Liver (tissue), 9 donors: ENCODE results near the gene ATP6V1G1. TPM values are rescaled to one million over a fixed set of nuclear protein-coding genes. Genes with fewer than 3 reads are reported as not detected.
A peak's percentile ranks its signal among the peaks of the same experiment; 100 is the strongest.

ENCODE experiments used
- DNase-seq: peaks from one replicate; pipeline ENCODE4 v3.0.0-alpha.2; 2017; ENCODE audit warnings: low spot score
- H3K27ac ChIP-seq, 2 donors: one replicate each; pipeline ENCODE4 v1.7.0; 2013; ENCODE audit warnings: inconsistent platforms in 2 of 2, low read length in 2 of 2, control low read depth in 1 of 2, low read depth in 1 of 2, mild to moderate bottlenecking in 1 of 2
- H3K27me3 ChIP-seq, 4 donors: one replicate each; pipeline versions ENCODE4 v1.6.1 to v1.7.0; 2013; ENCODE audit warnings: low read length in 3 of 4, inconsistent platforms in 1 of 4, mild to moderate bottlenecking in 1 of 4, moderate library complexity in 1 of 4; ENCODE audit not compliant: control insufficient read depth in 4 of 4, insufficient read depth in 4 of 4
- H3K36me3 ChIP-seq, 4 donors: one replicate each; pipeline versions ENCODE4 v1.6.1 to v1.7.0; 2013; ENCODE audit warnings: low read length in 3 of 4, mild to moderate bottlenecking in 3 of 4, low read depth in 1 of 4, moderate library complexity in 1 of 4; ENCODE audit not compliant: control insufficient read depth in 4 of 4, insufficient read depth in 3 of 4
- H3K4me1 ChIP-seq, 4 donors: one replicate each; pipeline versions ENCODE4 v1.6.1 to v1.7.0; 2013; ENCODE audit warnings: low read length in 3 of 4, mild to moderate bottlenecking in 3 of 4, moderate library complexity in 1 of 4; ENCODE audit not compliant: control insufficient read depth in 4 of 4, insufficient read depth in 4 of 4
- H3K4me3 ChIP-seq, 3 donors: one replicate each; pipeline versions ENCODE4 v1.6.1 to v1.7.0; 2013; ENCODE audit warnings: low read length in 3 of 3, control low read depth in 1 of 3, low read depth in 1 of 3, mild to moderate bottlenecking in 1 of 3
- H3K9ac ChIP-seq, 2 donors: one replicate each; pipeline ENCODE4 v1.7.0; 2013; ENCODE audit warnings: low read length in 2 of 2, mild to moderate bottlenecking in 2 of 2, moderate library complexity in 2 of 2, control low read depth in 1 of 2, low read depth in 1 of 2
- H3K9me3 ChIP-seq, 4 donors: one replicate each; pipeline versions ENCODE4 v1.6.1 to v1.7.0; 2013; ENCODE audit warnings: low read length in 3 of 4; ENCODE audit not compliant: control insufficient read depth in 4 of 4
- EGR1 ChIP-seq, 2 donors: IDR thresholded peaks; 2 replicates each; pipeline ENCODE4 v1.6.1; 2016 to 2018; ENCODE audit warnings: antibody characterized with exemption in 2 of 2, low read depth in 2 of 2
- FOXA1 ChIP-seq: IDR thresholded peaks from 2 replicates; pipeline ENCODE4 v1.6.1; 2016; ENCODE audit warnings: antibody characterized with exemption
- FOXA2 ChIP-seq: IDR thresholded peaks from 2 replicates; pipeline ENCODE4 v1.6.1; 2016; ENCODE audit warnings: antibody characterized with exemption
- GABPA ChIP-seq, 2 donors: IDR thresholded peaks in 1 of 2; conservative IDR thresholded peaks in 1 of 2; 2 replicates each; pipeline ENCODE4 v1.6.1; 2016; ENCODE audit warnings: antibody characterized with exemption in 2 of 2, mild to moderate bottlenecking in 1 of 2, moderate library complexity in 1 of 2
- HNF4A ChIP-seq, 2 donors: conservative IDR thresholded peaks; 2 replicates each; pipeline ENCODE4 v1.6.1; 2016; ENCODE audit warnings: antibody characterized with exemption in 2 of 2, mild to moderate bottlenecking in 2 of 2
- HNF4G ChIP-seq: IDR thresholded peaks from 2 replicates; pipeline ENCODE4 v1.6.1; 2016; ENCODE audit warnings: antibody characterized with exemption
- JUND ChIP-seq, 2 donors: IDR thresholded peaks; 2 replicates each; pipeline ENCODE4 v1.6.1; 2016; ENCODE audit warnings: antibody characterized with exemption in 2 of 2
- NR2F2 ChIP-seq: IDR thresholded peaks from 2 replicates; pipeline ENCODE4 v1.6.1; 2016; ENCODE audit warnings: antibody characterized with exemption
- RAD21 ChIP-seq, 2 donors: IDR thresholded peaks; 2 replicates each; pipeline ENCODE4 v1.6.1; 2016; ENCODE audit warnings: antibody characterized with exemption in 2 of 2, mild to moderate bottlenecking in 2 of 2
- RXRA ChIP-seq, 2 donors: IDR thresholded peaks; 2 replicates each; pipeline ENCODE4 v1.6.1; 2017 to 2018; ENCODE audit warnings: antibody characterized with exemption in 2 of 2, mild to moderate bottlenecking in 1 of 2
- SP1 ChIP-seq: IDR thresholded peaks from 2 replicates; pipeline ENCODE4 v1.6.1; 2018; ENCODE audit warnings: antibody characterized with exemption, mild to moderate bottlenecking
- TAF1 ChIP-seq: conservative IDR thresholded peaks from 2 replicates; pipeline ENCODE4 v1.6.1; 2016; ENCODE audit warnings: antibody characterized with exemption, mild to moderate bottlenecking
- YY1 ChIP-seq: IDR thresholded peaks from 2 replicates; pipeline ENCODE4 v1.6.1; 2016; ENCODE audit warnings: antibody characterized with exemption, mild to moderate bottlenecking
- WGBS: extraction: QIAGEN DNeasy Blood & Tissue Kit; methylation state at CpG from one replicate; pipeline ENCODE4 v1.1.7; 2013; 5-methylcytosine and 5-hydroxymethylcytosine counted together
- polyA plus RNA-seq, 2 donors: library from polyadenylated mRNA; stranded (reverse) in 1 of 2; unstranded in 1 of 2; fragments of 200-250 nt in 1 of 2; fragments of >200 nt in 1 of 2; fragmentation: Nextera tagmentation in 1 of 2; extraction: Ambion mirVana in 1 of 2; gene quantifications; one replicate each; pipeline versions ENCODE4 v1.2.1 to v1.2.3, GENCODE V29; 2013 to 2015
- total RNA-seq, 2 donors: library from RNA; depleted of rRNA; stranded (reverse); fragments of >200 nt; gene quantifications; one replicate each; pipeline ENCODE4 v1.2.3, GENCODE V29; 2014
- TF ChIP-seq, protein P1 (sequence below): IDR thresholded peaks from 2 replicates; pipeline ENCODE4 v1.6.1; 2016; ENCODE audit warnings: antibody characterized with exemption, mild to moderate bottlenecking
- TF ChIP-seq, protein P2 (sequence below): IDR thresholded peaks from 2 replicates; pipeline ENCODE4 v1.6.1; 2016; ENCODE audit warnings: antibody characterized with exemption
- TF ChIP-seq, protein P3 (sequence below): IDR thresholded peaks from 2 replicates; pipeline ENCODE4 v1.6.1; 2016; ENCODE audit warnings: antibody characterized with exemption
- TF ChIP-seq, protein P4 (sequence below): IDR thresholded peaks from 2 replicates; pipeline ENCODE4 v1.6.1; 2016; ENCODE audit warnings: antibody characterized with exemption
- TF ChIP-seq, protein P5 (sequence below): fragments of 150-350 bp; IDR thresholded peaks from 2 replicates; pipeline ENCODE4 v1.5.1; 2017; ENCODE audit warnings: improper control_type of control experiment, low read depth, low read length; ENCODE audit not compliant: missing input control
- donor health status: healthy.
- donor health status: healthy.
- donor health status: healthy.
- donor health status: healthy.
- donor health status: healthy.

ATP6V1G1 gene, protein sequence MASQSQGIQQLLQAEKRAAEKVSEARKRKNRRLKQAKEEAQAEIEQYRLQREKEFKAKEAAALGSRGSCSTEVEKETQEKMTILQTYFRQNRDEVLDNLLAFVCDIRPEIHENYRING
- total RNA-seq, result 10 to 100 TPM; 41.4 to 87.1 TPM
- polyA plus RNA-seq, result 100 to 1,000 TPM in 1 of 2 donors, 10 to 100 TPM in 1; 64.3 to 152 TPM

DNA sequence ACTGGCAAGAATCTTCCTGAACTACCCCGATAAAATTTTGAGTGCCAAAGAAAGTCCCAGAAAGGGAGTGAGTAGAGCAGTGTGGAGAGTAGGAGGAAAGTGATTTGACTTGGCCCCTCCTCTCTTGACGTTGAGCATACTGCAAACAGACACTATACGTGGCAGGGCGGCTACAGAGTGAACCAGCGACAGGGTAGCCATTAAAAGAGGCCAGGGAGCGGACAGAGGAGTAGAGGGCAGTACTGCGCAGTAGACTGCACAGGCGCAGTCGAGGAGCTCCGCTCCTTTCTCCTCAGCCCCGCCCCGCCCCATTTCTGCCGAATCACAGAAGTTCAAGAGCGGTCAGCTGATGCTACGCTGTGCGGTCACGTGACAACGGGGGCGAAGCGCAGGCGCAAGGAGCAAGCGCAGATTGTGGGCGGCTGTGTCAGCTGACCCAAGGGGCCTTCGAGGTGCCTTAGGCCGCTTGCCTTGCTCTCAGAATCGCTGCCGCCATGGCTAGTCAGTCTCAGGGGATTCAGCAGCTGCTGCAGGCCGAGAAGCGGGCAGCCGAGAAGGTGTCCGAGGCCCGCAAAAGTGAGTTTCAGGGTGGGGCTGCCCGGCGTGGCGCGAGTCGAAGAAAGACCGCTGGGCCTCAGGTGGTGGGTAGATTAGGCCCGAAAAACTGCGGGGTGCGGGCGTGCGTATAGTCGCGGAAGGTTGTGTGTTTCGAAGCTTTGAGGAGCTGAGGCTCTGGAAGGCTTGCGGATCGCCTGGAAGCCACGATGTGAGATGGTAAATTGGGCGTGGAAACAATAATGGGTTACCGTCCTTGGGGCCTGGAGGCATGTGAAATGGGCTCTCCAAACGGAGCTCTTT lies at the start of gene ATP6V1G1:
Gene ATP6V1G1 (plus strand): TSS at position 425 of the 858 bp plus-strand sequence. CDS start 70 bp downstream, at position 495.
- no peaks in the 10 kb centered on the region for H3K9me3 ChIP-seq
- peak within 1 kb of the TSS; percentile 87 to 92 for H3K27ac ChIP-seq
- TF ChIP-seq, protein P1, sequence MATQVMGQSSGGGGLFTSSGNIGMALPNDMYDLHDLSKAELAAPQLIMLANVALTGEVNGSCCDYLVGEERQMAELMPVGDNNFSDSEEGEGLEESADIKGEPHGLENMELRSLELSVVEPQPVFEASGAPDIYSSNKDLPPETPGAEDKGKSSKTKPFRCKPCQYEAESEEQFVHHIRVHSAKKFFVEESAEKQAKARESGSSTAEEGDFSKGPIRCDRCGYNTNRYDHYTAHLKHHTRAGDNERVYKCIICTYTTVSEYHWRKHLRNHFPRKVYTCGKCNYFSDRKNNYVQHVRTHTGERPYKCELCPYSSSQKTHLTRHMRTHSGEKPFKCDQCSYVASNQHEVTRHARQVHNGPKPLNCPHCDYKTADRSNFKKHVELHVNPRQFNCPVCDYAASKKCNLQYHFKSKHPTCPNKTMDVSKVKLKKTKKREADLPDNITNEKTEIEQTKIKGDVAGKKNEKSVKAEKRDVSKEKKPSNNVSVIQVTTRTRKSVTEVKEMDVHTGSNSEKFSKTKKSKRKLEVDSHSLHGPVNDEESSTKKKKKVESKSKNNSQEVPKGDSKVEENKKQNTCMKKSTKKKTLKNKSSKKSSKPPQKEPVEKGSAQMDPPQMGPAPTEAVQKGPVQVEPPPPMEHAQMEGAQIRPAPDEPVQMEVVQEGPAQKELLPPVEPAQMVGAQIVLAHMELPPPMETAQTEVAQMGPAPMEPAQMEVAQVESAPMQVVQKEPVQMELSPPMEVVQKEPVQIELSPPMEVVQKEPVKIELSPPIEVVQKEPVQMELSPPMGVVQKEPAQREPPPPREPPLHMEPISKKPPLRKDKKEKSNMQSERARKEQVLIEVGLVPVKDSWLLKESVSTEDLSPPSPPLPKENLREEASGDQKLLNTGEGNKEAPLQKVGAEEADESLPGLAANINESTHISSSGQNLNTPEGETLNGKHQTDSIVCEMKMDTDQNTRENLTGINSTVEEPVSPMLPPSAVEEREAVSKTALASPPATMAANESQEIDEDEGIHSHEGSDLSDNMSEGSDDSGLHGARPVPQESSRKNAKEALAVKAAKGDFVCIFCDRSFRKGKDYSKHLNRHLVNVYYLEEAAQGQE, result peak; percentile 92
- TF ChIP-seq, protein P2, sequence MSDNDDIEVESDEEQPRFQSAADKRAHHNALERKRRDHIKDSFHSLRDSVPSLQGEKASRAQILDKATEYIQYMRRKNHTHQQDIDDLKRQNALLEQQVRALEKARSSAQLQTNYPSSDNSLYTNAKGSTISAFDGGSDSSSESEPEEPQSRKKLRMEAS, result peak; percentile 50
- TF ChIP-seq, protein P3, sequence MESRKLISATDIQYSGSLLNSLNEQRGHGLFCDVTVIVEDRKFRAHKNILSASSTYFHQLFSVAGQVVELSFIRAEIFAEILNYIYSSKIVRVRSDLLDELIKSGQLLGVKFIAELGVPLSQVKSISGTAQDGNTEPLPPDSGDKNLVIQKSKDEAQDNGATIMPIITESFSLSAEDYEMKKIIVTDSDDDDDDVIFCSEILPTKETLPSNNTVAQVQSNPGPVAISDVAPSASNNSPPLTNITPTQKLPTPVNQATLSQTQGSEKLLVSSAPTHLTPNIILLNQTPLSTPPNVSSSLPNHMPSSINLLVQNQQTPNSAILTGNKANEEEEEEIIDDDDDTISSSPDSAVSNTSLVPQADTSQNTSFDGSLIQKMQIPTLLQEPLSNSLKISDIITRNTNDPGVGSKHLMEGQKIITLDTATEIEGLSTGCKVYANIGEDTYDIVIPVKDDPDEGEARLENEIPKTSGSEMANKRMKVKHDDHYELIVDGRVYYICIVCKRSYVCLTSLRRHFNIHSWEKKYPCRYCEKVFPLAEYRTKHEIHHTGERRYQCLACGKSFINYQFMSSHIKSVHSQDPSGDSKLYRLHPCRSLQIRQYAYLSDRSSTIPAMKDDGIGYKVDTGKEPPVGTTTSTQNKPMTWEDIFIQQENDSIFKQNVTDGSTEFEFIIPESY, result peak; percentile 77
- TF ChIP-seq FOXA1, result peak; percentile 17
- TF ChIP-seq SP1, result peak; percentile 70
- peak in 1 of 2 donors; percentile 62 for TF ChIP-seq HNF4A (conservative IDR thresholded peaks at IDR 0.05)
- TF ChIP-seq TAF1, result peak; percentile 95
- TF ChIP-seq, protein P4, sequence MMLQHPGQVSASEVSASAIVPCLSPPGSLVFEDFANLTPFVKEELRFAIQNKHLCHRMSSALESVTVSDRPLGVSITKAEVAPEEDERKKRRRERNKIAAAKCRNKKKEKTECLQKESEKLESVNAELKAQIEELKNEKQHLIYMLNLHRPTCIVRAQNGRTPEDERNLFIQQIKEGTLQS, result peak; percentile 44
- peak in 1 of 2 donors; percentile 26 for TF ChIP-seq RAD21 (IDR thresholded peaks at IDR 0.05)
- no peak for TF ChIP-seq FOXA2
- TF ChIP-seq YY1, result peak; percentile 99
- TF ChIP-seq, protein P5, sequence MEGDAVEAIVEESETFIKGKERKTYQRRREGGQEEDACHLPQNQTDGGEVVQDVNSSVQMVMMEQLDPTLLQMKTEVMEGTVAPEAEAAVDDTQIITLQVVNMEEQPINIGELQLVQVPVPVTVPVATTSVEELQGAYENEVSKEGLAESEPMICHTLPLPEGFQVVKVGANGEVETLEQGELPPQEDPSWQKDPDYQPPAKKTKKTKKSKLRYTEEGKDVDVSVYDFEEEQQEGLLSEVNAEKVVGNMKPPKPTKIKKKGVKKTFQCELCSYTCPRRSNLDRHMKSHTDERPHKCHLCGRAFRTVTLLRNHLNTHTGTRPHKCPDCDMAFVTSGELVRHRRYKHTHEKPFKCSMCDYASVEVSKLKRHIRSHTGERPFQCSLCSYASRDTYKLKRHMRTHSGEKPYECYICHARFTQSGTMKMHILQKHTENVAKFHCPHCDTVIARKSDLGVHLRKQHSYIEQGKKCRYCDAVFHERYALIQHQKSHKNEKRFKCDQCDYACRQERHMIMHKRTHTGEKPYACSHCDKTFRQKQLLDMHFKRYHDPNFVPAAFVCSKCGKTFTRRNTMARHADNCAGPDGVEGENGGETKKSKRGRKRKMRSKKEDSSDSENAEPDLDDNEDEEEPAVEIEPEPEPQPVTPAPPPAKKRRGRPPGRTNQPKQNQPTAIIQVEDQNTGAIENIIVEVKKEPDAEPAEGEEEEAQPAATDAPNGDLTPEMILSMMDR, result peak; percentile 1
- no peak for TF ChIP-seq JUND (IDR thresholded peaks at IDR 0.05)
- TF ChIP-seq RXRA (IDR thresholded peaks at IDR 0.05), result peak; percentile 54 to 72
- no peak for TF ChIP-seq NR2F2
- peak; percentile 87 to 98 for TF ChIP-seq EGR1 (IDR thresholded peaks at IDR 0.05; ENCODE audit: low read depth in 2 of 2)
- no peak for TF ChIP-seq GABPA (IDR thresholded peaks at IDR 0.05 in 1 of 2, conservative IDR thresholded peaks at IDR 0.05 in 1 of 2)
- TF ChIP-seq HNF4G, result peak; percentile 21
- H3K4me1 ChIP-seq, result peaks cover 7 to 37% (median 33%) of the 10 kb centered on the region in 4 donors
- peak within 1 kb of the TSS; percentile 91 to 99 for H3K9ac ChIP-seq
- peaks cover 0 to under 1% (median under 1%) of the 10 kb centered on the region in 4 donors for H3K36me3 ChIP-seq
- peak; percentile 98 for DNase-seq
- WGBS, result under 1% methylated on average over 52 of the region's 52 CpGs
- H3K4me3 ChIP-seq, result peak within 1 kb of the TSS; percentile 66 to 89 (median 85)
- H3K27me3 ChIP-seq, result no peaks in the 10 kb centered on the region
